Measurements from ENCODE around the gene PHF24. TPM values are rescaled to one million over a fixed set of nuclear protein-coding genes. Genes with fewer than 3 reads are reported as not detected.

PHF24 gene
- total RNA-seq, 1 donor from 2014 or later: 0.13 TPM

DNA sequence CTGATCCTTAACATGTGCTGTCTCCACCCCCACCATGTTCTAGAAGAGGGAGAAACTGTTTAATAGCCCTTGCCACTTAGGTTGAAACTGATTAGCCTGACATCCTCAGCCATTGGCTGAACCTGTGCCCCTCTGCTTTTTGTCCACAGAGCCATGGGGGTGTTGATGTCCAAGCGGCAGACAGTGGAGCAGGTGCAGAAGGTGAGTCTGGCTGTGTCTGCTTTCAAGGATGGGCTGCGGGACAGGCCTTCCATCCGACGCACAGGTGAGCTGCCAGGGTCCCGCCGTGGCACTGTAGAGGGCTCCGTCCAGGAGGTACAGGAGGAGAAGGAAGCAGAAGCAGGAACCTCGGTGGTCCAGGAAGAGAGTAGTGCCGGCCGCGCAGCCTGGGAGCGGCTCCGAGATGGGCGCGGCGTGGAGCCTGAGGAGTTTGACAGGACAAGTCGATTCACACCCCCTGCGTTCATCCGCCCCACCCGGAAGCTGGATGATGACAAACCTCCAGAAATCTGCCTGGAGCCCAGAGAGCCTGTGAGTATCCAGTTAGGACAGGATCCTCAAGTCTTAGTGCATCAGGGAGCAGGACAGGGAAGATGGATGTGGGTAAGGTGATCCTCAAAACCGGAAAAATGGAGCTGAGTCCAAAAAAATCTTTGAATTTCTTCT is 13.2 kb downstream of the PHF24 start:
- TF ChIP-seq, protein P1, sequence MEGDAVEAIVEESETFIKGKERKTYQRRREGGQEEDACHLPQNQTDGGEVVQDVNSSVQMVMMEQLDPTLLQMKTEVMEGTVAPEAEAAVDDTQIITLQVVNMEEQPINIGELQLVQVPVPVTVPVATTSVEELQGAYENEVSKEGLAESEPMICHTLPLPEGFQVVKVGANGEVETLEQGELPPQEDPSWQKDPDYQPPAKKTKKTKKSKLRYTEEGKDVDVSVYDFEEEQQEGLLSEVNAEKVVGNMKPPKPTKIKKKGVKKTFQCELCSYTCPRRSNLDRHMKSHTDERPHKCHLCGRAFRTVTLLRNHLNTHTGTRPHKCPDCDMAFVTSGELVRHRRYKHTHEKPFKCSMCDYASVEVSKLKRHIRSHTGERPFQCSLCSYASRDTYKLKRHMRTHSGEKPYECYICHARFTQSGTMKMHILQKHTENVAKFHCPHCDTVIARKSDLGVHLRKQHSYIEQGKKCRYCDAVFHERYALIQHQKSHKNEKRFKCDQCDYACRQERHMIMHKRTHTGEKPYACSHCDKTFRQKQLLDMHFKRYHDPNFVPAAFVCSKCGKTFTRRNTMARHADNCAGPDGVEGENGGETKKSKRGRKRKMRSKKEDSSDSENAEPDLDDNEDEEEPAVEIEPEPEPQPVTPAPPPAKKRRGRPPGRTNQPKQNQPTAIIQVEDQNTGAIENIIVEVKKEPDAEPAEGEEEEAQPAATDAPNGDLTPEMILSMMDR (IDR thresholded peaks at IDR 0.05; ENCODE audit: unreplicated experiment): no peak
- Mint-ChIP-seq H3K4me1 (ENCODE audit: unreplicated experiment) (no peaks in the 10 kb centered on the region), H3K27ac (ENCODE audit: unreplicated experiment) (no peak overlapping the region), H3K4me3 (ENCODE audit: unreplicated experiment) (no peak overlapping the region), H3K36me3 (ENCODE audit: low read depth, unreplicated experiment) (no peaks in the 10 kb centered on the region), H3K9me3 (ENCODE audit: unreplicated experiment) (no peaks in the 10 kb centered on the region), H3K27me3 (ENCODE audit: unreplicated experiment) (no peaks in the 10 kb centered on the region)
- no peak for DNase-seq (ENCODE audit: low spot score)

DNA sequence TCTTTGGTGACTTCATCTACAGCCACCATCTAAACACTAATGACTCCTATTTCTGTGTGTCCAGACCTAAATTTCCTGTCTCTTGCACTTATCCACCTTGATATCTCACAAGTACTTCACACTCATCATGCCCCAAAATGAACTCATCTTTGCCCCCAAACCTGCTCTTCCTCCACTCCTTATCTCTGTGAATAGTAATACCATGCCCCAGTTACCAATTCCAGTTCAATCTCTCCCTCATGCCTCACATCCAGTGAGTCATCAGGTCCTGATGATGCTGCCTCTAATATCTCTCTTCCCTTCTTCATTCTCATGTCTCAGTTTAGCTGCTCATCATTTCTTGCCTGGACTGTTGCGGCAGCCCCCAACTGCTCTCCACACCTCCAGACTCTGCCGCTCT is 16.6 kb downstream of the PHF24 start:
- H3K9me3 Mint-ChIP-seq (ENCODE audit: unreplicated experiment): no peaks in the 10 kb centered on the region
- no peaks in the 10 kb centered on the region for H3K4me1 Mint-ChIP-seq (ENCODE audit: unreplicated experiment)
- H3K27ac Mint-ChIP-seq (ENCODE audit: unreplicated experiment): no peak overlapping the region
- DNase-seq (ENCODE audit: low spot score): no peak
- no peaks in the 10 kb centered on the region for H3K36me3 Mint-ChIP-seq (ENCODE audit: low read depth, unreplicated experiment)
- H3K27me3 Mint-ChIP-seq (ENCODE audit: unreplicated experiment): peaks cover 5% of the 10 kb centered on the region
- TF ChIP-seq, protein P1 (IDR thresholded peaks at IDR 0.05; ENCODE audit: unreplicated experiment): no peak
- no peak overlapping the region for H3K4me3 Mint-ChIP-seq (ENCODE audit: unreplicated experiment)

DNA sequence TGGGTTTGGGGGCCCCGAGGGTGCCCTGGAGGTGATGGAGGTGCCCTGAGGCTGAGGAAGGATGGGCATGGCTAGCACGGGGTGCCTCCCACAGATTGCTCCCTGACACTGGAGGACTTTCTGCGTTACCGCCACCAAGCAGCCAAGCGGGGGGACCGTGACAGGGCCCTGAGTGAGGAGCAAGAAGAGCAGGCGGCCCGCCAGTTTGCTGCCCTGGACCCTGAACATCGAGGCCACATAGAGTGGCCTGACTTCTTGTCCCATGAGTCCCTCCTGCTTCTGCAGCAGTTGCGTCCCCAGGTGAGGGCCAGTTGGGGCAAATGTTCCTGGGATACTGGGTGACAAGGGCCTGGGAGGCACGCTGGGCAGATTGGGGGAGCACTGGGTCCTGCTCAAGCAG is 18.4 kb downstream of the PHF24 start:
- Mint-ChIP-seq H3K9me3 (ENCODE audit: unreplicated experiment) (no peaks in the 10 kb centered on the region), H3K27me3 (ENCODE audit: unreplicated experiment) (peaks cover 5% of the 10 kb centered on the region), H3K36me3 (ENCODE audit: low read depth, unreplicated experiment) (no peaks in the 10 kb centered on the region), H3K4me1 (ENCODE audit: unreplicated experiment) (no peaks in the 10 kb centered on the region), H3K27ac (ENCODE audit: unreplicated experiment) (no peak overlapping the region), H3K4me3 (ENCODE audit: unreplicated experiment) (no peak overlapping the region)
- TF ChIP-seq, protein P1 (IDR thresholded peaks at IDR 0.05; ENCODE audit: unreplicated experiment): no peak
- no peak for DNase-seq (ENCODE audit: low spot score)

DNA sequence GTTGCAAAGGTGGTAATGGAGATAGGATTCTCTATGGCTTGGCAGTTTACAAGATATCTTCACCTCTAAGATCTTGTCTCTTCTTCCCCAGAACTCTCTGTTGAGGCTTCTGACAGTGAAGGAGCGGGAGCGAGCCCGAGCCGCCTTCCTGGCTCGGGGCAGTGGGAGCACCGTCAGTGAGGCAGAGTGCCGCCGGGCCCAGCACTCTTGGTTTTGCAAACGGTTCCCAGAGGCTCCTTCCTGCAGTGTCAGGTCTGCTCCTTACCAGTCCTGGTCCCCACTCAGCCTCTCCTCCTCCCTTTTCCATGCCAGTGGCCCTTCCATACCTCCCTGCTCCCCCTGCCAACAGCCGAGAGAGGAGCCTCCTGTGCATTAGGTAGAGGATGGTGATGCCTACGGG is 18.9 kb downstream of the PHF24 start:
- no peak overlapping the region for H3K4me3 Mint-ChIP-seq (ENCODE audit: unreplicated experiment)
- H3K9me3 Mint-ChIP-seq (ENCODE audit: unreplicated experiment): no peaks in the 10 kb centered on the region
- H3K27ac Mint-ChIP-seq (ENCODE audit: unreplicated experiment): no peak overlapping the region
- H3K4me1 Mint-ChIP-seq (ENCODE audit: unreplicated experiment): no peaks in the 10 kb centered on the region
- no peaks in the 10 kb centered on the region for H3K36me3 Mint-ChIP-seq (ENCODE audit: low read depth, unreplicated experiment)
- TF ChIP-seq, protein P1 (IDR thresholded peaks at IDR 0.05; ENCODE audit: unreplicated experiment): no peak
- DNase-seq (ENCODE audit: low spot score): no peak
- peaks cover 5% of the 10 kb centered on the region for H3K27me3 Mint-ChIP-seq (ENCODE audit: unreplicated experiment)

DNA sequence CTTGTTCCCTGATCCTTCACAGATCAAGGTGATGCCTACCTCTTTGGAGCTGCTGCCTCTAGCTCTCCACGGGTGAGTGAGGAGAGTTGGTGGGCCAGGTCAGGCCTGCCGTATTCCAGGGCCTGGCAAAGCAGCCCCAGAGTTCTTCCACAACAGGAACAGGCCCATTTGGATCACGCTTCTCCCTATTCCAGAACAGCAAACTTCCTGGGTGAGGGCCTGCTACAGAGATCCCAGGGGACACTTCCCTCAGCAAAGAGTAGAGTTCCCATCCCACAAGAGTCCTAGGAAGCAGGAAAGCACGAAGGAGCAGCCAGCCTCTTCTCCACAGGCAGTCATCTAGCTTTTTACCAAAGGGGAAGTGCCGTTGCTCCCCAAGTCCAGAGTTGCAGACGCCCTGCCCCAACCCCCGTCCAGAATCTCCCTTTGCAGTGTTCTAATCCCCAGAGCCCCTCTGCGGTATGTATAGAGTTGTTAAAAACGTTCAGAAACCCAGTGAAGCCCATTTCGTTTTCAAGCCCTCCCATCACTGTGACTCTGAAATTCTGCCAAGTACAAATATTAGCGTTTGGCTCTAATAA is 22.2 kb downstream of the PHF24 start:
- Mint-ChIP-seq H3K27me3 (ENCODE audit: unreplicated experiment) (peaks cover 5% of the 10 kb centered on the region), H3K27ac (ENCODE audit: unreplicated experiment) (no peak overlapping the region), H3K4me1 (ENCODE audit: unreplicated experiment) (peaks cover 21% of the 10 kb centered on the region), H3K9me3 (ENCODE audit: unreplicated experiment) (no peaks in the 10 kb centered on the region), H3K36me3 (ENCODE audit: low read depth, unreplicated experiment) (no peaks in the 10 kb centered on the region), H3K4me3 (ENCODE audit: unreplicated experiment) (no peak overlapping the region)
- TF ChIP-seq, protein P1 (IDR thresholded peaks at IDR 0.05; ENCODE audit: unreplicated experiment): no peak
- DNase-seq (ENCODE audit: low spot score): no peak
